Stimulated activated naive CD8-positive, alpha-beta T cell treated with anti-CD3 and anti-CD28 coated beads, Interleukin-15, amount 100 ng/mL, for 72 hours (primary cell): Measurements from ENCODE around the gene KDR.

Source experiments
- ATAC-seq: fragments of 150-1000 bp; cut with Tn5 transposase; 2 replicates; pipeline ENCODE4 v1.10.0; 2021; ENCODE audit warnings: mild to moderate bottlenecking, moderate library complexity
- DNase-seq, 2 donors: peaks; one replicate each; pipeline ENCODE4 v3.0.0; 2021 to 2022
- H3K27ac Mint-ChIP-seq, 2 donors: one replicate each; pipeline ENCODE4 v1.8.0; 2022; ENCODE audit warnings: mild to moderate bottlenecking in 2 of 2, mixed read lengths in 2 of 2, moderate library complexity in 2 of 2
- H3K27me3 Mint-ChIP-seq: one replicate; pipeline ENCODE4 v1.8.0; 2022; ENCODE audit warnings: mixed read lengths
- H3K4me1 Mint-ChIP-seq: one replicate; pipeline ENCODE4 v1.8.0; 2022; ENCODE audit warnings: mild to moderate bottlenecking, mixed read lengths
- H3K4me3 Mint-ChIP-seq, 2 donors: one replicate each; pipeline ENCODE4 v1.8.0; 2022; ENCODE audit warnings: mild to moderate bottlenecking in 2 of 2, mixed read lengths in 2 of 2, moderate library complexity in 1 of 2
- H3K9me3 Mint-ChIP-seq, 2 donors: one replicate each; pipeline ENCODE4 v1.8.0; 2022; ENCODE audit warnings: mixed read lengths in 2 of 2

KDR gene

DNA sequence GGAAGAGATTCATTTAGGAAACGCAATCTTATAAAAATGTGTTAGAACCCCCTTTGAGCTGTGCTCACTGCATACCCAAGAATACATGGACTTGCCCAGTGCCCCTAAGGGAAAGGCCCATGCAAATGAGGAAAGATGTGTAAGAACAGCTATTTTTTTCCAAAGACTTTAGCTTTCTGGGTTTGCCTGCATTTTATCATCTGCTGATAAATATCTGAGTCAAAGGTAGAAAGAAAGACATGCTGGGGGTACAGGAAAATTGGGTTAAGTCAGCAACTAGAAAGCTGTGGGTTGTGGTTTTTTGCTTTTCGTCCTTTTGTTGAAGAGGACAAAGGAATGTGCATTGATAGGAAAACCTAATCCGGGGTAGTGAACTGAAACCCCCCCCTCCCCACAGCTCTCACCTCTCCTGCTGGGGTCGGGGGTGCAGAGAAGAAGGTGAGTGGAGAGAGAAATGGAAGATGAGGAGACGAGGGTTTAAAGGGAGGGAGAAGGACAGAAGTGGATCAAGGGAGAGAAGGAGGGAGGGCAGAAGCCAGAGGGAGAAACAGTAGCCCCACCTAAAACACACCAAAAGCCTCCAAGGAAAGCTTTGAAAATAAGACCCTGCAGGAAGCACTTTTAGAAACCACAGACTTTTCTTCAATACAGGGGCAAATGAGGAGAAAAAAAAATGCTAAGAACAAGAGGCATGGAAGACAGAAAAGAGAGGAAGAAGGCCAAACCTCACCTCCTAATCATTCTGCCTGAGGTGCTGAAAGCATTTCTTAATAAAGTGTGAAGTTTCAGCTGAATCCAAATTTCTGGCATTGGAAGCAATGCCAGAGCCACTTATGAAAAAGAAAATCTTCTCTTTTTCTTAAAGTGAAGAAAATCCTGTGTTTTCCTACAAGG lies 49.3 kb downstream of the KDR start:
- Mint-ChIP-seq H3K27ac (peak overlapping the region in 1 of 2 donors; percentile 29), H3K4me1 (peaks cover 13% of the 10 kb centered on the region), H3K4me3 (peak overlapping the region in 1 of 2 donors; percentile 32), H3K27me3 (peaks cover 25% of the 10 kb centered on the region), H3K9me3 (no peaks in the 10 kb centered on the region)
- peak; percentile 68 for ATAC-seq
- DNase-seq: no peak

DNA sequence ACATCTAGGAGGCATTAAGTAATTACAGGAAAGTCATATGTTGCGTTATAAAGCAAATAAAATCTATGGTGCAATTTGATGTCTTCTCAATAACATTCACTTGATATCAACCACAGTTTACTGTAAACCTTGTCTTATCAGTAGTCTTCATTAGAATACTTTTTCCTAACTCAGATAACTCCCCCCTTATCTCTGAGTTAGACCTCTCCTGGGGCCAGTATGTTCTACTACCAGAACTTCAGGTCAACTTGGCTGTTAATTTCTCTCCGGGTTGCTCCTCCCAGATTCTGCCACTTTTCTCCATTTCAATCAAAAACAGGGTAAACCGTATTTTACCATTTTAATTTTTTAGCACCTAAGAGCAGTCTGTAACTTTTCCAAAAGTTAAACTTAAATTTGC lies 50.0 kb downstream of the KDR start:
- Mint-ChIP-seq H3K9me3 (no peaks in the 10 kb centered on the region), H3K27me3 (peaks cover 24% of the 10 kb centered on the region), H3K4me1 (peaks cover 13% of the 10 kb centered on the region), H3K27ac (no peak overlapping the region), H3K4me3 (no peak overlapping the region)
- DNase-seq: no peak
- ATAC-seq: no peak

DNA sequence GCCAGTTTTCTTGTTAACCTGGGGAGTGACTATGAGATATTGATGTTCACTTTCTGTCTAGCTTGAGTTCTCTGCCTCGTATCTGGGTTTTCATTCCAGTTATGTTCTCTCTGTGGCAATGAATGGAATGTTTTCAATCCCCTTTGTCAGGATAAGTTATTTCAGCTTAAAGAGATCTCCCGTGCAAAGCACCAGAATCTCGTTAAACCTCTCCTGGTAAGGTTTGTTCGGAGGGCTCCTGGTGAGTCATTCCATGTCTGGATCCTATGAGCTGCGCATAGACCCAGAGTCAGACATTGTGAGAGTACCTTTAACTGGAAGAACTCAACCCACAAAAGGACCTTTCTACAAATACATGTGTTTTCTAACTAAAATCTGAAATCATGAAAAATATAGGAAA lies 51.0 kb downstream of the KDR start:
- Mint-ChIP-seq H3K4me1 (peaks cover 13% of the 10 kb centered on the region), H3K27me3 (peaks cover 15% of the 10 kb centered on the region), H3K9me3 (no peaks in the 10 kb centered on the region), H3K27ac (no peak overlapping the region), H3K4me3 (no peak overlapping the region)
- ATAC-seq (no peak), DNase-seq (no peak)

DNA sequence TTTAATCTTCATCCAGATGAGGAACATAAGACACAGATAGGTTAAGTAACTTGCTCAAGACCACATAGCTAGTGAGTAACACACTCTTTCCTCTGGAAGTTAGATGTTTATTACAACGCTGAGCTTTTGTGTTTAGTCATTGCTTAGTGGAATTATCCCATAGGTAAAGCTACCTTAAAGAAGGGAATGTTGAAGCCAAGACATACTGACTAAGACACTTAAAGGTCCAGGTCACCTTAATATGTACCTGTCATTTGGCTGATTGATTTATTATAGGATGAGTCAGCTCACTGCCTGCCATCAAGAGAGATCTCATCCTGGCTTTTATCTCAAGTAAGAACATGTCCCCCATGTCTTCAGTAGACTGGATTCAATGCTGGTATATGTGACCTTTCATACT lies 53.4 kb downstream of the KDR start:
- no peak overlapping the region for H3K4me3 Mint-ChIP-seq
- no peaks in the 10 kb centered on the region for H3K9me3 Mint-ChIP-seq
- H3K27ac Mint-ChIP-seq: no peak overlapping the region
- DNase-seq: no peak
- peaks cover 14% of the 10 kb centered on the region for H3K27me3 Mint-ChIP-seq
- ATAC-seq: no peak
- peaks cover 13% of the 10 kb centered on the region for H3K4me1 Mint-ChIP-seq

DNA sequence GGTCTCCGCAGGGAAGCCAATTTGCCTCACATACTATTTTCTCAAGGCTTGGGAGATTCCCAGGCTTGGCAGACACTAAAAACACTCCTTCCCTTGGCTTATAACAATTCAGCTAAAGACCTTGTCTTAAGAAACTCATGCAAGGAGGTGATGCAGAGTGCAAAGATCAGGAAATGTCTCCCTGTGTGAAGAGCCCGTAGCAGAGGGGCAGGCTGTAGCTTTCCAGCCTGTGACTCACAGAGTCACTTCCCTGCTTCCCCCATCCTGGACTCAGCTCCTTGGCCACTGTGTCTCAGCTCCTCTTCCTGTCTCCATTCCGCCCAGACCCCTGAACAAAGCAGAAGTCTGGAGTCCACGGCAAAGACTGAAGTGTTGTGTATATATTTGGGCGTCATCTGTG lies 56.1 kb downstream of the KDR start:
- Mint-ChIP-seq H3K4me3 (no peak overlapping the region), H3K4me1 (no peaks in the 10 kb centered on the region), H3K27ac (no peak overlapping the region), H3K27me3 (peaks cover 9% of the 10 kb centered on the region), H3K9me3 (no peaks in the 10 kb centered on the region)
- DNase-seq (no peak), ATAC-seq (no peak)

DNA sequence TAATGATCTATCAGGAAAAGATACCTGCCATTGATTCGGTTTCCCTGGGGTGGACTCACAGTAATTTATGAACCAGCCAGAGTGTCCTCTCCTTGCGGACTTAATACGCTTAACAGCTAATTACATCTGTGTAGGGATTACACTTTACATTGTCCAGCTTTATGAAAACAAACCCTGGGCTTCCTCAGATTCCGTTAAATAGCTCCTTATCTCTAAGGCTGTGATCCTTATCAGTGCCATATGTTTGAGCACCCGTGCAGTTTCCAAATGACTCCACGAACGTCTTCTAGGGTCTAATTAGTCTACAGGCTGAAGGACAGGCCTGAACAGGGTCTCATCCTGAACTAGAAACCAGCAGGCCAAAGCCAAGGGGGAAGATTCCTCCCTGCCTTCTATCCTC lies 56.9 kb downstream of the KDR start:
- H3K27me3 Mint-ChIP-seq: peaks cover 7% of the 10 kb centered on the region
- DNase-seq (no peak), ATAC-seq (no peak)
- no peaks in the 10 kb centered on the region for H3K4me1 Mint-ChIP-seq
- no peaks in the 10 kb centered on the region for H3K9me3 Mint-ChIP-seq
- no peak overlapping the region for H3K4me3 Mint-ChIP-seq
- H3K27ac Mint-ChIP-seq: no peak overlapping the region

DNA sequence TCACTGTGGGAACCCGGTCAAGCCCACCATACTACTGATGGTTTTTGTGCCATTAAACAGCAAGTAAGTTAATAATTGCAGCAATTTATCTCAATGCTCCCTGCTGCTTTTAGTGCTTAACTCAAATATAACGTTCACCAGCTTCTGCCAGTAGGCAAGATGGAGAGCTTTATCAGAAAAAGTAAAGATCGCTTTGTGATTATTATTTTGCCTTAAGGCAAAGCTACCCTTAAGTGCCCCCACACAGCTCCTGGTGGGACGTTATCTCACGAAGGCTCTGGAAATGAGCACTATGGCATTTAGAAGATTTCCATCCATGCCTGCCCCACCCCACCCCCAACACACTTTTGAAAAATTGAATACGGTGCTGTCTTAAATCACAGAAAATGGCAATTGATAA lies 59.4 kb downstream of the KDR start:
- H3K4me1 Mint-ChIP-seq: no peaks in the 10 kb centered on the region
- no peak overlapping the region for H3K27ac Mint-ChIP-seq
- no peak overlapping the region for H3K4me3 Mint-ChIP-seq
- no peaks in the 10 kb centered on the region for H3K9me3 Mint-ChIP-seq
- H3K27me3 Mint-ChIP-seq: peaks cover 7% of the 10 kb centered on the region
- no peak for DNase-seq
- no peak for ATAC-seq

DNA sequence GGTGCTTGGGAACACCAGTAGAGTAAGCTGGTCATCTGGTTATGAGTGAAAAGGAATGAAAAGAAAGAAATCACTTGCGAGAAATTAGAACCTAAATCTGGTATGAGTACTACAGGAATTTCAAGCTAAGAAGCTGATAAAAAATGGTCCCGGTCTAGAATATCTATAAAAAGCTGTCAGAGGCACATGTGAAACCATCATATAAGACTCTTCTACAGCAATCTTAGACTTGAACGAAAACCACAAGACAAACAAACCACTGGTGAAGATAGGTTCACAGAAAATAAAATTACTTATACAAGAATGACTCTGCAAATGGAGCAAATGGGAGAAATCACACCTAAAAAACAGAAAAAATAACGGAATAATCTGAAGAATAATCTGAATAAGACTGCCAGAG lies 69.9 kb downstream of the KDR start:
- Mint-ChIP-seq H3K27me3 (peaks cover 6% of the 10 kb centered on the region), H3K4me1 (no peaks in the 10 kb centered on the region), H3K4me3 (no peak overlapping the region), H3K9me3 (peaks cover 6 to 7% of the 10 kb centered on the region in 2 donors), H3K27ac (no peak overlapping the region)
- ATAC-seq (no peak), DNase-seq (no peak)

DNA sequence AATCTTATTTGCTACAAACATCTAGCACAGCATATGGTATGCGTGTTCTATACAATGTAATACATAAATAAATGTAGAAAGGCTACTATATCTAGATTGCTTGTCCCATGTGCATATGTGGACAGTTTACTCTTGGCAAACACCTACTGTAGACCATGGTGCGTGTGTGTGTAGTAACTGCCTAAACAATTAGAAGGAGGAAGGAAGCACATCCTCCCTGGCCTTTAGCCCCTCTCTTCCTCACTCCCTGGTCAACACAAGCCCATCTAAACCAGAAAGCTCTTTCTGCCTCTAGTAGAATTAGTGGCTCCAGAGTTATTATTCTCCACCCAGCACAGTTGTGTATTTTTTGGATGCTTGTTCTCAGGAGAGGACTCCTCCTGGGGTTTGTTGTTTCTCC lies 73.9 kb downstream of the KDR start:
- H3K27ac Mint-ChIP-seq: no peak overlapping the region
- no peaks in the 10 kb centered on the region for H3K4me1 Mint-ChIP-seq
- H3K9me3 Mint-ChIP-seq: peaks cover 14 to 23% of the 10 kb centered on the region in 2 donors
- no peak for ATAC-seq
- DNase-seq: no peak
- H3K27me3 Mint-ChIP-seq: peaks cover 6% of the 10 kb centered on the region
- H3K4me3 Mint-ChIP-seq: no peak overlapping the region

DNA sequence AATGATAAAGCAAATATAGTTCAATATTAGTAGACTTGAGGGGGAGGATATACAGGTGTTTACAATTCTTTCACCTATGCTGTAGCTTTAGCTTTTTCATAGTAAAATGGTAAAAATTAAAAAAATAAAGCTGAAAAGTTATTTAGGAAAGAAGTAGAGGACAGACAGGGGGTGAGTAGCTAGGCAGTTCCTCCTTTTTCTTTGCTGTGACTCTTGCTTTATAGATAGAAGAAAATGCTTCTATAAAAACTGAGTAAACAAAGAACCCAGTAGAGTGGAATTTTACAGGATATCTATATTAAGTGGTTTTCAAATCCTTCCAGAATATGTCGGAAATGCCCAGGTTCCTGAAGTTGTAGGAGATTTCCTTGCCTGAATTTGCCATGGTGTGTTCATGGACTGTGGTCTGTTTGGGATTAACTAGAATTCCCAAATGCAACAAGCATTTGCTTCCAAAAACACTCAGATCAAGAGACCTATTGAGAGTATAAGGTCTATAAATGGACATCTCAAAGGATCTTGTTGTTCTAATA lies 74.9 kb downstream of the KDR start:
- Mint-ChIP-seq H3K27ac (no peak overlapping the region), H3K9me3 (peaks cover 11 to 21% of the 10 kb centered on the region in 2 donors), H3K4me1 (no peaks in the 10 kb centered on the region), H3K4me3 (no peak overlapping the region), H3K27me3 (peaks cover 6% of the 10 kb centered on the region)
- ATAC-seq: no peak
- no peak for DNase-seq

DNA sequence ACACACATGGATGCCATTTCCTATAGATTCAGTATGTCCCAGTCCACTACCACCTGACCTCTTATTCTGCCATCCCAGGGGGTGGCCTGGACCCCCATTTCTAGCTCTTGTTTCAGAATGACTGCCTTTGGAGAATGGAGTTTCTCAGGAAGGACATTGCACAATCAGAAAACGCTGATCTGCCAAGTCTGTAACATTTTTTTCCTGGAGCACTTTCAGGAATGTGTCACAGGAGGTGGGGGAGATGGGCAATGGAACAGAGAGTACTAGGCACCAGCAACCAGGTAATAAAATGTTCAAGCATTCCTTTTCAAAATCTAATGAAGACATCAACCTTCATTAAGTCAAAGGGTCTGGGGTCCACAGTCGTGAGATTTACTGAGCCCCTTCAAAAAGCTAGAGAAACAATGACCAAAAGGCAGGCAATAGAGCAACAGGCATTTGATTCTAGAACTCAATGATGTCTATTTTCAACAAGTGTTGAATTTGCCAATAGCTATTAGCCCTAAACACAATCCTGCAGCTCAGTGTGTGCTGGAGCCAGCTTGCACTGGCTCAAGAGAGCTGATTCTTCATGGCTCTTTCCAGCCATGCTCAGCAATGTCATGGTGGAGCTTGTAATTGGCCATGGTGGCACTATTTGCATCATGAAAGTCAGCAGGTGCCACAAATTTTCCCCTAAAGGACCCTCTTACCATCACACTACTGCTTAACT lies 87.1 kb downstream of the KDR start:
- Mint-ChIP-seq H3K27ac (no peak overlapping the region), H3K4me3 (no peak overlapping the region), H3K4me1 (no peaks in the 10 kb centered on the region), H3K9me3 (peaks cover 7 to 9% of the 10 kb centered on the region in 2 donors), H3K27me3 (peaks cover 34% of the 10 kb centered on the region)
- ATAC-seq (no peak), DNase-seq (no peak)

DNA sequence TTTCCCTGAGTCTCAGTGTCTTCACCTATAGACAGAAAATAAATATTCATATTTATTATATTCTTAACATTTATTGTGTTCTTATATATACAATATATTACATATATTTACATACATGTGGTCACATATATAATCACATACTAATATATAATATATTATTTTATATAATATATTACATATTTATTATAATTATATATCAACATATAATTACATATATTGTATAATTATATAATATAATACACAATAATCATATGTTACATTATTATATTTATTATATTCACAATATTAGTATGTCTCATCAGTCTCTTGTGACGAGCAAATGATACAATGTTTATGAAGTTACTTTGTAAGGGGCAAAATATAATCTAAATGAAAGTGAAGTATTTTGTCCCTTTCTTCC lies 87.7 kb downstream of the KDR start:
- Mint-ChIP-seq H3K27ac (no peak overlapping the region), H3K27me3 (peaks cover 33% of the 10 kb centered on the region), H3K4me1 (no peaks in the 10 kb centered on the region), H3K4me3 (no peak overlapping the region), H3K9me3 (peaks cover 5 to 8% of the 10 kb centered on the region in 2 donors)
- DNase-seq (no peak), ATAC-seq (no peak)

DNA sequence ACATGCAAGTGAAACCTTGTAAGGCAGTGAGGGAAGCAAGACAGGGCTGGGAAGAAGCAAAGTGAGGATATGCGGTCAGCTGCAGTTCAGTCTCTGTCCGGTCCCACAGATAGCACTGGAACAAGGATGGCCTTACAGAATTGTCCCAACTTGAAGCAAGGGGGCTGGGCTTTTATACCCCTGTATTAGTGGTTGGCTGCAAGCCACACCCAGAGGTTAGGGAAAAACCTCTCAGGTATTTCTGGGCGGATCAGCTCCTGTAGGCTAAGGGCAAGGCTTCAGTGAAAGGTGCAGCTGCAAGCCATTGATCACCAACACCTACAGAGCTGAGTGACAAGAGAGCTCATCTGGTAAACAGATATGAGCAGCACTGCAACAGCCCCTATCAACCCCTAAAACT lies 89.0 kb downstream of the KDR start:
- peaks cover 25% of the 10 kb centered on the region for H3K27me3 Mint-ChIP-seq
- DNase-seq (no peak), ATAC-seq (no peak)
- H3K27ac Mint-ChIP-seq: no peak overlapping the region
- no peaks in the 10 kb centered on the region for H3K4me1 Mint-ChIP-seq
- H3K4me3 Mint-ChIP-seq: no peak overlapping the region
- H3K9me3 Mint-ChIP-seq: no peaks in the 10 kb centered on the region

DNA sequence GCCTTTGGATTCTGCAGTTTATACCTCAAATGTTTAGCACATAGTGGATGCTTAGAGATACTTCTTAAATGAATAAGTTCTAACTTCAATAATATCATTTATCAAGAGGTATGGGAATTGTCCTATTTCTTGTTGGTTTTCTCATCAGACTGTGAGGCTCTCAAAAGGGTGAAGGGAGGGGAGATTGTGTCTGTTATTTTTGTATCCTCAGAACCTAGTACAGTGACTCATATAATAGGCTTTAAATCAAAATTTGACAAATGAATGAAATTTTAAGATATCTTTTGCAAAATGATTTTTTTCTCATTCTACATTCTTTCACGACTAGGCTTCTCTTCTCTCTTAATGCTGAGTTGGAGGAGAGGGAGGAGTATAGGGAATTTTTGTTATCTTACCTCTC lies 89.5 kb downstream of the KDR start:
- H3K4me3 Mint-ChIP-seq: no peak overlapping the region
- H3K27ac Mint-ChIP-seq: no peak overlapping the region
- peaks cover 25% of the 10 kb centered on the region for H3K27me3 Mint-ChIP-seq
- H3K9me3 Mint-ChIP-seq: no peaks in the 10 kb centered on the region
- no peak for ATAC-seq
- no peak for DNase-seq
- no peaks in the 10 kb centered on the region for H3K4me1 Mint-ChIP-seq

DNA sequence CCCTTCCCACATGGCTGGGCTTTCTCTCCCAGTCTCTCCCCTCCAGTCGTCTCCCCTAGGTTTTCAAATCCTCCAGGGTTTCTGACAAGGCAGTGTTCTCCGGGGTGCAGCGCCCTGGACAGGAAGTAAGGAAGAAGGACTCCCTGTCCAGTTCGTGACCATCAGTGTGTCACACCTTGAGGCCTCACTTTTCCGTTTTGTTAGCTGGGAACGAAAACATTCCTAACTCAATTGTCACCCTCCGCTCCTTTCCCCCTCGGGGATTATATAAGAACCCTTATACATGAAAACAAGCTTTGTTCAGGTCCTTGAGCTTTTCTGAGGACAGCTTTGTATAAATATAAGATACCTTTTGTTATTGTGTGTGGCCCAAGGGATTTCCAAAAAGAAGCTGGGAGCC lies 92.1 kb downstream of the KDR start:
- H3K4me3 Mint-ChIP-seq: no peak overlapping the region
- peaks cover 22% of the 10 kb centered on the region for H3K27me3 Mint-ChIP-seq
- no peak overlapping the region for H3K27ac Mint-ChIP-seq
- no peaks in the 10 kb centered on the region for H3K4me1 Mint-ChIP-seq
- no peak for ATAC-seq
- no peak for DNase-seq
- H3K9me3 Mint-ChIP-seq: no peaks in the 10 kb centered on the region

DNA sequence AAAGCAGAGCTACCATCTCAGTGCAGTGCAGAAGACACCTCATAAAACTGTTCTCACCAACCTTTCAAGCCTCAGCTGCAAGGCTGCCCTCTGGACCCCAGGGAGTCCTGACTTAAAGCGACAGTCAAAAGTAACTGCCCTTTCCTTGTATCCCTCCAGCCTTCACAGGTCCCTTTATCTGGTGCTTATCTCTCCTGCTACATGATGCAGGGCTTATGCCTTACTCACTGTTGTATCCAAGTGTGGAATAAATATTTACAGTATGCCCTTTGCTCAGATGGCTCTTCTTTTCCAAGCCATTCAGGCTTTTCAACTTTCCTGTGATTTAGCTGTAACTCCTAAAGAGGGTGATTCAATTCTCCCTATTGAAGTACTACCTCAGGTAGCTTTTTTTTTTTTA lies 92.6 kb downstream of the KDR start:
- no peak overlapping the region for H3K4me3 Mint-ChIP-seq
- no peaks in the 10 kb centered on the region for H3K4me1 Mint-ChIP-seq
- H3K27me3 Mint-ChIP-seq: peaks cover 17% of the 10 kb centered on the region
- DNase-seq (no peak), ATAC-seq (no peak)
- H3K27ac Mint-ChIP-seq: no peak overlapping the region
- no peaks in the 10 kb centered on the region for H3K9me3 Mint-ChIP-seq
